Measurements from ENCODE around the gene CHP2.
"Not testable (repeated sequence)": the region's sequence is repeated elsewhere in the genome, so short reads cannot be mapped to it uniquely, and the experiment has no call there.

Gene CHP2

DNA sequence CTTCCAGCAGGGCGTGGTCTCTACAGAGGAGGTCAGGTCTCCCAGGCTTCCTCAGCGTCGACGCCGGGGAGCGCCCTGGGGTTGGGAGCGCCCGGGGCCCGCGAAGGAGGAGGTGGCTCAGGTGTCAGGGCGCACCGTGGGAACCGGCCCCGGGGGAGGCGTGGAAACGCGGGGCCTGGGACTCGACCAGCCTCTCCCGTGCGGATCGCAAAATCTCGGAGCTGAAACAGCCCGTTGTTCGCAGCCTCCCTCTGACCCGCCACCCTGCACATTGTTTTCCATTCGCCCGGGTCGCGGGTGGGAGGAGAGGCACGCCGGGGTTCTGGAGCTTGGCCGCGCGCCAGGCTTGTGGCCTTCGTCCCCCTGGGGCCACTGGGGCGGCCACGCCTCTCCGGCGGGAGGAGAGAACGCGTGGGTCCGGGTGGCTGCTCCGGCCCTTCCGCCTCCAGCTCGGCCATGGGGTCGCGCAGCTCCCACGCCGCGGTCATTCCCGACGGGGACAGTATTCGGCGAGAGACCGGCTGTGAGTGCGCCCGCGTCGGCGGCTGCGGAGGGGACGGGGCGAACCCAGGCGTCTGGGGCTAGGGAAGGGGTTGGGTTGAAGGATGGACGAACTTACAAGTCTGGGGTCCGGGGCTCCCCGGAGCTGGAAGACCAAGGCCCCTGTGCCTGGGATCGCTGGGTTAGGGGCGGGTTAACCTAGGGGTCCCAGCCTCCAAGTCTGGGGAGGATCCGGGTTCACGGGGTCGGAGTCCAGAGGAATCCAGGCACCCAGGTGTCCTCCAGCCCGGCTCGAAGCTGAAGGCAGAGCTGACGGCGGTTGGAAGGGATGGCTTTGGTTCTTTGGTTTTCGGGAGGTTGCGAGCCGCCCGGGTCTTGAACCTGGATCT lies at the start of gene CHP2:
CHP2 (plus strand) TSS at position 433 of the 890 bp plus-strand sequence; CDS start at position 457, 24 bp downstream.
- no peak for DNase-seq (ENCODE audit: low read depth in 2 of 2, low spot score in 1 of 2)

DNA sequence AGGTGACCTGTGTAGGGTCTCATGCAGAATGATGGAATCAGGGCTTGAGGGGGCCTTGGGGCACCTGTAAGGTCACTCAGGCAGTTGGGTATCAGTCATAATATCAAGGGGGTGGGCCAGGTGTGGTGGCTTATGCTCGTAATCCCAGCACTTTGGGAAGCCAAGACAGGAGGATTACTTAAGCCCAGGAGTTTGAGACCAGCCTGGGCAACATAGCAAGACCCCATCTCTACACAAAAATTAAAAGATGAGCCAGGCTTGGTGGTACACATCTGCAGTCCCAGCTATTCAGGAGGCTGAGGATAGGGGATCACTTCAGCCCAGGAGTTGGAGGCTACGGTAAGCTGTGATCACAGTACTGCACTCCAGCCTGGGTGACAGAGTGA lies 49.3 kb upstream of the CHP2 start:
- DNase-seq (ENCODE audit: low read depth in 2 of 2, low spot score in 1 of 2) = no peak

DNA sequence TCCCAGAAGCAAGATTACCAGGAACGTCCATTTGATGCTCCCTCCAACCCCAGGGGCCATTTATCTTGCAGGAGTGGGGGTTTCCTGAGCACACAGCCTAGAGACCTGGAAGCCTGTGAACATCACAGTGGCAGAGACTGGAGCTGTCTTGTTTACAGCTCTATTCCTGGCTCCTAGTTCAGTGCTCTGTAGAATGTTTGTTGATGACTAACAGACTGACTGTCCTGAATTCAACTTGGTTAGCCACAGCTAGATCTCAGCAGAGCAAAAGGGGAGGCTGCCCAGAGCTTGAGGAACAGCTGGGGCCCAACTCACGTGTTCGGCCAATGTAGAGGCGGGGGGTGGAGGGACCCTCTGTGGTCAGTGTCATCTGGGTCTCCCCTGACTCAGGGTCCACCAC lies 48.4 kb upstream of the CHP2 start:
- no peak for DNase-seq (ENCODE audit: low read depth in 2 of 2, low spot score in 1 of 2)

DNA sequence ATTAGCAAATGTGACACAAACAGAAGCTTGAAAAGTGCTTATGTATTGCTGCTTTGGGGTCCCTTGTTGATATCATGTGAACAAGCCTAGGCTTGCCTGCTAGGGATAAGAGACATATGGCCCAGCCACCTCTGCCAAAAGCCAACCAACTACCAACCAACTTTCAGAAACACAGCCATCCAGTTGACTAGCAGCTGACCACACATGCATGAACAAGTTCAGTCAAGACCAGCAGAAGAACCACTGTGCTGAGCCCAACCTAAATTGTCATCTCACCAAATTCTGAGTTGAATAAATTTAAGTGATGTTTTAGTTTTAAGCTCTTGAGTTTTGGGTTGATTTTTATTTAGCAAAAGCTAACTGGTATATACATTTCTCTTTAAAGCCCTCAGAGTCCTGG lies 45.3 kb upstream of the CHP2 start:
- no peak for DNase-seq (ENCODE audit: low read depth in 2 of 2, low spot score in 1 of 2)

DNA sequence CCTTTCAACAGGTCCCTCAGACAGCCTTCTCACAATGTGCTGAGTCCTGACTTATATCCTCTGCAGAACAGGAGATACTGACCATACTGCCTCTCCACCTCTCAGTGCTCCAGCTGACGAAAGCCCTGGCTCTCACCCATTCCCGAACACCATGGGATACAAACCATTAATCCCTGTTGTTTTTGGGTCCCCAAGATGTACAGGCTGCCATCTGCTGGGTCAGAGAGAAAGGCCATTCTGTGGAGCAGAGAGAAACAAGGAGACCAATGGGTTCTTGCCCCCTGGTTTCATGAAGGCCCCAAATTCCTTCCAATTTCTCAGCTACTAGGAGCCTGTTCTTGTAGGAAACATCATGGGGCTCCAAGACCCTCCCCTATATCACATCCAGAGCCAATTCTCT lies 44.8 kb upstream of the CHP2 start:
- no peak for DNase-seq (ENCODE audit: low read depth in 2 of 2, low spot score in 1 of 2)

DNA sequence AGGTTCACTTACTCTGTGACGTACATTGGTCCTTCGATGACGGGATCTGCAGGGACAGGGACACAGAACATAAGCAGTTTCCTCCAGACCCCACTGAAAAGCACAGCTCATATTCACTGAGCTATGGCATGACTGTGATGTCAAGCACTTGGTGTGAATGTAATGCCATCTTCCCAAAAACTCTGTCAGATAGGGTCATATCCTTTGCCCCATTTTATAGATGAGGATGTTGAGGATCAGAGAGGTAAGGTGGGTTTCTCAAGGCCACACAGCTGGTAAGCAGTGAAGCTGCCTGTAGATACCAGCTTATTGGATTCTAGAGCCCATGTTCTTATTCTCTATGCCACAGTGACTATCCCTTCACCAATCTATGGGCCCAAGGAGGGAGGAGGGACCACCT lies 44.3 kb upstream of the CHP2 start:
- DNase-seq (ENCODE audit: low read depth in 2 of 2, low spot score in 1 of 2) = no peak

DNA sequence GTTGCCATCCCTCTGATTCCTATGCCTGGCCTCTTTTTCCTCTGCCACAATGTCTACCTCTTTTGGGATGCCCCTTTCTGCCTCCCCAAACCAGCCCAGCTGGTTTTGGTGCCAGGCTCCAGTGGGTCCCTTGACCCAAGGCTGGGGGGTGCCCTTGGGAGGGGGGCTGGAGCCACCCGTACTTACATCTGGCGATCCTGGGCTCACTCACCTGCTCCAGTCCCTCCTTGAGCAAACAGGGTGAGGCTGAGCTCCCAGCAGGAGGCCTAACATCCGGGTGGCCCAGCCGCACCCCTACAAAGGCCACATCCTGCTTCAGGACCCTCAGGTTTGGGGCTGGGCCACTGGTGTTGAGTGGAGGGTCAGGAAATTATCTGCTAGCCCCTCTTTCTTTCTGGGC lies 43.0 kb upstream of the CHP2 start:
- no peak for DNase-seq (ENCODE audit: low read depth in 2 of 2, low spot score in 1 of 2)

DNA sequence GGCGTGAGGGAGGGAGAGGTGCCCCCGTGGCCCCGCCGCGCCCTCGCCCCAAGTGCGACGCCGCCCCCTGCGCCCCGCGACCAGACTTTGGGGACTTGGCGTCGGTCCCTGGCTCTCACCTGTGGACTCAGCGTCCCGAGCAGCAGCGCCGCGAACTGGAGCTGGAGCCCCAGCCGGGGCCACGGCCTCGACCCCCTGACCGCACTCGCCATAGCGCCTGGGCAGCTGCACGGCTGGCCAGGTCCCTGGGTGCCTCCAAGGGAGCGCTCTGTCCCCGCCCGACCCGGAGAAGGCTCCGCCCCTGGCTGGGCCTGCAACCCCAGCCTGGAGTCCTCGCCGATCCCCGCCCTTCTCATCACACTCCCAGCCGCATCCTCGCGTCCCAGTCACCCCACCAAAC lies 41.9 kb upstream of the CHP2 start, which contains the start of gene ERN2:
ERN2 (minus strand) TSS at position 247 of the 400 bp plus-strand sequence; CDS start at position 212, 35 bp downstream.
- no peak for DNase-seq (ENCODE audit: low read depth in 2 of 2, low spot score in 1 of 2)

DNA sequence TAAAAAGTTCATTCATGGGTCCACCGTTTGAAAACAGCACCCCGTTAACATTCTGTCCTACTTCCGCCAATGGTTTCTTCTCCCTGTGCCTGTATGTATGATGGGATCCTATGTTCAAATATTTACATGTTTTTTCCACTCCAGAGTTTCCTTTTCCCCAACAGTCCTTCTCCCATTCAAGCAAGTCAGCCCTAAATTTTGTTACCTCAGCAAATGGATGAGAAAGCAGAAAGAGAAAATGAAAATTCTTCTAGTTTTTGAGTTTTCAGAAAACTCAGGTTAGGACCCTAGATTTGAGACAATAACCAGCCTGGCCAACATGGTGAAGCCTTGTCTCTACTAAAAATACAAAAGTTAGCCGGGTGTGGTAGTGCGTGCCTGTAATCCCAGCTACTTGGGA lies 38.3 kb upstream of the CHP2 start:
- DNase-seq (ENCODE audit: low read depth in 2 of 2, low spot score in 1 of 2) = no peak

DNA sequence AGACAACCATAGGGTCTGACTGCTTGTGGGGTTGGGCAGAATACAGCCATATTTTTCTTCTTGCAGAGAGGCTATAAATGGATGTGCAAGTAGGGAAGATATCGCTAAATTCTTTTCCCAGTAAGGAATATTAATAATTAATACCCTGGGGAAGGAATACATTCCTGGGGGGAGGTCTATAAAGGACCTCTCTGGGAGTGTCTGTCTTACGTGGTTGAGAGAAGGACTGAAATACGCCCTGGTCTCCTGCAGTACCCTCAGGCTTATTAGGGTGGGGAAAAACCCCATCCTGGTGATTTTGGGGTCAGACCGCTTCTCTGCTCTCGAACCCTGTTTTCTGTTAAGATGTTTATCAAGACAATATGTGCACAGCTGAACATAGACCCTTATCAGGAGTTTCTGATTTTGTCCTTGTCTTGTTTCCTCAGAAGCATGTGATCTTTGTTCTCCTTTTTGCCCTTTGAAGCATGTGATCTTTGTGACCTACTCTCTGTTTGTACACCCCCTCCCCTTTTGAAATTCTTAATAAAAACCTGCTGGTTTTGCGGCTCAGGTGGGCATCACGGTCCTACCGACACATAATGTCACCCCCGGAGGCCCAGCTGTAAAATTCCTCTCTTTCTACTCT lies 32.1 kb upstream of the CHP2 start:
- DNase-seq (ENCODE audit: low read depth in 2 of 2, low spot score in 1 of 2) = not testable (repeated sequence)

DNA sequence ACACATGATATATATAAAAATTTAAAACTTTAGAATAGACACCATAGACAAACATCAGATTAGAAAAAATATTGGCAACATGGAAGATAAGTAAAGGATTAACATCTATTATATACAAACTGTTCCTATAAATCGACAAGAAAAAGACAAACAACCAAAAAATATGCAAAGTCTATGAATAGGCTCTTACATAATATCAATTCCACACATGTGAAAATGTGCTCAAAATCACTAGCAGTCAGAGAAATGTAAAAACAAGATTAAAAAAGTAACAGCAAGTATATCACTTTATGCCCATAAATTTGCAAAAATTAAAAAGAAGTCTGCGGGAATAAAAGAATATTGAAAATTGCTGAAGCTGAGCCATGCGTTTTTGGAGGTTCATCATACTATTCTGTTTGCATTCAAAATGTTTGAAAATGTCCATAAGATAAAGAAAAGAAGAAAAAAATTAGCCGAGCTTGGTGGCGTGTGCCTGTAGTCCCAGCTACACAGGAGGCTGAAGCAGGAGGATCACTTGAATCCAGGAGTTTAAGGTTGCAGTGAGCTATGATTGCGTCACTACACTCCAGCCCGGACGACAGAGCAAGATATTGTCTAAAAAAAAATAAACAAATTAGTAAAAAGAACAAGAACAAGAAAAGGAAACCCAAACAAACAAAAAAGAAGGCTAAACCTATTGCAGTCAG lies 30.6 kb upstream of the CHP2 start:
- DNase-seq (ENCODE audit: low read depth in 2 of 2, low spot score in 1 of 2) = no peak

DNA sequence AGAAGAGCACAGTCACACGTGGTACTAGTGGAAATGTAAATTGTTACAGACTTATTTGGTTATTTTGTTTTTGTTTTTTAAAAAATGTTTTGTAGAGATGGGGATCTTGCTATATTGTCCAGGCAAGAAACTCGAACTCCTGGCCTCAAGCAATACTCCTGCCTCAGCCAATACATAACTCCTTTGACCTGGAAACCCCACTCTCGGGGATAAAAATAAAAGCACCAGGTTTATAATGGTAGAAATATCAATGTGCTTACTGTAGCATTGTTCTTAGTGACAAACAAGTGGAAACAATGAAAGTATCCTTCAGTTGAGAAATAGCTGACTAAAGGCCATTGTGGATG lies 30.1 kb upstream of the CHP2 start:
- DNase-seq (ENCODE audit: low read depth in 2 of 2, low spot score in 1 of 2) = no peak

DNA sequence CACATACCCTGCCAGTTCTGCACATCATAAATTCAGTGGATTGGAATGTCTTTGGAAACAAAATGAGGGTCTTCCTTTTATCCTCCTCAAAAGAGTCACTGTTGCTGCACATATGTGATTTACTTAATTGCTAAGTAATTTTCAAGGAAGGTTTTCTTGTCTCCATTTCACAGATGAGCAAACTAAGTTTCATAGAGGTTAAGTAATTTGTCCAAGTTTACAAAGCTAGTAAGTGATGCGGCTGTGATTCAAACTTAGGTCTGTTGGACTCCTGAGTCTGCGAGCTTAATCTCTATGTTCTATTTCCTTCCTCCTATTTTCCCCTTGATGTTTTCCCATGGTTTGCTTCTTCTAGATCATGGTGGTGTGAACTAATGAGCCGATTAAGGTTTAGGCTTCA lies 28.1 kb upstream of the CHP2 start:
- DNase-seq (ENCODE audit: low read depth in 2 of 2, low spot score in 1 of 2) = no peak

DNA sequence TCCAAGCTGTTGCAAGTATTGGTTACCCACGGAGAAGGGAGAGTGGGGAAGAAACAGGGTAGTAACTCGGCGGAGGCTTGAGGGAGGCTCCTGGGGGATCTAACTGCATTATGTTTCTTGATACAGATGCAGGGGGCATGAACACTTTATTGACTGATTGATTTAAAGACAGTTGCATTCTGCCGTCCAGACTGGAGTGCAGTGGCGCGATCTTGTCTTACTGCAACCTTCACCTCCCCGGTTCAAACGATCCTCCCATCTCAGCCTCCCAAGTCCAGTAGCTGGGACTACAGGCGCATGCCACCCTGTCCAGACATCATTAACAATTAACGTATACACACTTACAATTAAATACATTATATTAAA lies 26.7 kb upstream of the CHP2 start:
- no peak for DNase-seq (ENCODE audit: low read depth in 2 of 2, low spot score in 1 of 2)

DNA sequence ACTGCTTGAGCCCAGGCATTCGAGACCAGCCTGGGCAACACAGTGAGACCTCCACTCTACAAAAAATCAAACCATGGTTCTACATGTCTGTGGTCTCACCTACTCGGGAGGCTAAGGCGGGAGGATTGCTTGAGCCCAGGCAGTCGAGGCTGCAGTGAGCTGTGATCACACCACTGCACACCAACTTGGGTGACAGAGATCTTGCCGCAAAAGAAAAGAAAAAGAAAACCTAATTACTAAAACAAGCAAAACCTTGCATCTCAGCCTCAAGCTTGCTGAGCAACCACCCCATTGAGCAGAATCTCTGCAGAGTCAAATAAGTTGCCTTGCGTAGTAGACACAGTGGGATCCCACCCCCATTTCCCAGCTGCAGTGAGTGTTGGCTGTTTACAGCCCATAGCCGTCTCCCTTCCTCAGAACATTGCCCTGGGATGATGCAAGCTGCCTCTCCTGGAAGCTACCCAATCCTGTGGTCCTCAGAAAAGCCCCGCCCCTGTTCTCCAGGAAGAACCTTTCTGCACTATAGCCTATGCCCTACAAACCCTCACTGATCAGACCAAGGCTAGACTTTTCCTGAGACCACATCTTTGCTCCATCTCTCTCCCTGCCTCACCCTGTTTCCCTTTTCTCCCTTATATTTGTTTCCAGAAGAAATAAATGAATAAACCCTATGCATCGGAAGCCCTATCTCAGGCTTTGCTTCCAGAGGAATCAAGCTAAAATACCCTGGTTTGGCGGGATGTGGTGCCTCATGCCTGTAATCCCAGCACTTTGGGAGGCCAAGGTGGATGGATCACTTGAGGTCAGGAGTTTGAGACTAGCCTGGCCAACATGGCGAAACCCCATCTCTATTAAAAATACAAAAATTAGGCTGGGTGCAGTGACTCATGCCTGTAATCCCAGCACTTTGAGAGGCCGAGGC lies 25.1 kb upstream of the CHP2 start:
- DNase-seq (ENCODE audit: low read depth in 2 of 2, low spot score in 1 of 2) = no peak

DNA sequence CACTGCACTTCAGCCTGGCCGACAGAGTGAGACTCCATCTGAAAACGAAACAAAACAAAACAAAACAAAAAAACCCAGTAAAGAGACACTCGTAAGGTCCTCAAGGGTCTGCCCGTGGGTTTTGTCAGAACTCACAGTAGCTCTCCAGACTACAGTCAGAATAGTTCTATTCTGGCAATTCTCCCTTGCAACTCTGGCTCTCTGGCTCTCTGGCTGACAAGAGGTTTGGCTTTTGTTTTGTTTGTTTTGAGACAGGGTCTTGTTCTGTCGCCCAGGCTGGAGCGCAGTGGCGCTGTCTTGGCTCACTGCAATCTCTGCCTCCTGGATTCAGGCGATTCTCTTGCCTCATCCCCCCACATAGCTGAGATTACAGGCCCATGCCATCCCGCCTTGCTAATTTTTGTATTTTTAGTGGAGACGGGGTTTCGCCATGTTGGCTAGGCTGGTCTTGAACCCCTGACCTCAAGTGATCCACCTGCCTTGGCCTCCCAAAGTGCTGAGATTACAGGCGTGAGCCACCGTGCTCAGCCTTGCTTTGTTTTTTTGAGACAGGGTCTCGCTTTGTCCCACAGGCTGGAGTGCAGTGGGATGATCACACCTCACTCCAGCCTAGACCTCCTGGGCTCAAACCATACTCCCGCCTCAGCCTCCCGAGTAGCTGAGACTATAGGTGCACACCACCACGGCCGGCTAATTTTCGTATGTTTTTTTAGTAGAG lies 20.5 kb upstream of the CHP2 start:
- no peak for DNase-seq (ENCODE audit: low read depth in 2 of 2, low spot score in 1 of 2)

DNA sequence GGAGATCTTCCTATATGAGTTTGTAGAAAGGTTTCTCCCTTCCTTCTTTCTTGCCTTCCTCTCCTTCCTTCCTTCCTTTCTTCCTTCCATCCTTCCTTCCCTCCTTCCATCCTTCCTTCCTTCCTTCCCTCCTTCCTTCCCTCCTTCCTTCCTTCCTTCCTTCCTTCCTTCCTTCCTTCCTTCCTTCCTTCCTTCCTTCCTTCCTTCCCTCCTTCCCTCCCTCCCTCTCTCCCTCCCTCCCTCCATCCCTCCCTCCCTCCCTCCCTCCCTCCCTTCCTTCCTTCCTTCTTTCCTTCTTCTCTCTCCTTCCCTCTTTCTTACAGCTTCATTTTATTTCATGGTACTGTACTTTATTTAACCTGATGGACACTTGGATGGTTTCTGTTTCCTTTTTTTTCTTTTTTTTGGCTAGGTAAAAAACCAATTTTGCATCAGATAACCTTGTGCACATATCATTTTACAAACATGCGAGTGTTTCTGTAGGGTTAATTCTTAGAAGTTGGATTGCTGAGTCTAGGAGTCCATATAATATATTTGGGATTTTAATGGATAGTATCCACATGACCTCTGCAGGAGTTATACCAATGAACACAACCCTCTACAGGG lies 17.3 kb upstream of the CHP2 start:
- not testable (repeated sequence) for DNase-seq (ENCODE audit: low read depth in 2 of 2, low spot score in 1 of 2)

DNA sequence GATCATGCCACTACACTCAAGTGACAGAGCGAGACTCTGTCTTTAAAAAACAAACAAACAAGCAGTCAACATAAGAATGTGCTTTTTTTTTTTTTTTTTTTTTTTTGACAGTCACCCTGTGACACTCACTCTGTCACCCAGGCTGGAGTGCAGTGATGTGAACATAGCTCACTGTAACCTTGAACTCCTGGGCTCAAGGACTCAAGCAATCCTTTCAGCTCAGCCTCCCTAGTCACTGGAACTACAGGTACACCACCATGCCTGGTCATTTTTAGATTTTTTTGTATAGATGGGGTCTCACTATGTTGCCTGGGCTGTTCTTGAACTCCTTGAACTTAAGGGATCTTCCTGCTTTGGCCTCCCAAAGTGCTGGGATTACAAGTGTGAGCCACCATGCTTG lies 15.3 kb upstream of the CHP2 start:
- no peak for DNase-seq (ENCODE audit: low read depth in 2 of 2, low spot score in 1 of 2)

DNA sequence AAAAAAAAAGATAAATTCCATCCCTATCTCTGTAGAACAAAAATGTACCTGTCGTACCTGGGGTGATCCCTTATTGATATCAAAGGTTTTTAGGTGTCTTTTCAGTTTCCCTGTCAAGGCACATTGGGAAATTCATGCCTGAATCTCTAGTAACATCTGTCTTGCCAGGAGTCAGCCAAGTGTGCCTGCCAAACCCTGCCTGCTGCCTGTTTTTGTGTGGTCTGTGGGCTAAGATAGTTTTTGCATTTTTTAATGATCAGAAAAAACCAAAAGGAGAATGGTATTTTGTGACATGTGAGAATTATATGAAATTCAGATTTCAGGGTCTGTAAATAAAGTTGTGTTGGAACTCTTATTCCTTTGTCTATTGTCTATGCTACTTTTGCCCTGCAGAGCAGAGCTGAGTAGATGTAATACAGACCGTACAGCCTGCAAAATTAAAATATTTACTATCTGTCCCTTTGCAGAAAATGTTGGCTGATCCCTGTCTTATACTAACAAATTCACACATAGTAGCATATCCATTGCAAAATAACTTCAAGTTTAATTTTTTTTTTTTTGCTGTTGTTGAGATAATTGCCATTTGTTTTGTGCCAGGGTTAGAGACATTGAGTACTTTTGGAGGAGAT lies 13.0 kb upstream of the CHP2 start:
- DNase-seq (ENCODE audit: low read depth in 2 of 2, low spot score in 1 of 2) = no peak

DNA sequence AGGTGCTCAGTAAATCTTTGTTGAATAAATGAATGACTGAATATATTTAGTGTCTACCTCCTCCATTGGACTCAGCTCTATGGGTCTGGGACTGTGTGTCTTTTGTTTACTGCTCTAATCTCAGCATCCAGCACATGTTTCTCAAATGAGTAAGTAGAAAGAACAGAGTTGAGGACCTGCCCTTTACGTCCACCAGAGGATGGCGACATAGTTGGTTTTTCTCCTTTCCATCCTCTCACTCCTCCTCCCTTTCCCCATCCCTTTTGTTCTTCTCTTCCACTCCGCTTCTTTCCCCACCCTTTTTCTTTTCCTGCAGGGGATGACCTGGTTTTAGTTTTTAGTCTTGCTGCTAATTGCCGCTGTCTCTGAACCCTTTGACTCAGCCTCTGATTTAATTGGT lies 12.1 kb upstream of the CHP2 start:
- no peak for DNase-seq (ENCODE audit: low read depth in 2 of 2, low spot score in 1 of 2)

All from stimulated activated CD8-positive, alpha-beta memory T cell treated with anti-CD3 and anti-CD28 coated beads, Interleukin-4, amount 100 ng/mL, for 4 hours (primary cell).